ENCODE measurements around the gene DOC2A. TPM values are rescaled to one million over a fixed set of nuclear protein-coding genes. Genes with fewer than 3 reads are reported as not detected.

Gene DOC2A
- total RNA-seq, 1 donor from 2014 or later = not detected

DNA sequence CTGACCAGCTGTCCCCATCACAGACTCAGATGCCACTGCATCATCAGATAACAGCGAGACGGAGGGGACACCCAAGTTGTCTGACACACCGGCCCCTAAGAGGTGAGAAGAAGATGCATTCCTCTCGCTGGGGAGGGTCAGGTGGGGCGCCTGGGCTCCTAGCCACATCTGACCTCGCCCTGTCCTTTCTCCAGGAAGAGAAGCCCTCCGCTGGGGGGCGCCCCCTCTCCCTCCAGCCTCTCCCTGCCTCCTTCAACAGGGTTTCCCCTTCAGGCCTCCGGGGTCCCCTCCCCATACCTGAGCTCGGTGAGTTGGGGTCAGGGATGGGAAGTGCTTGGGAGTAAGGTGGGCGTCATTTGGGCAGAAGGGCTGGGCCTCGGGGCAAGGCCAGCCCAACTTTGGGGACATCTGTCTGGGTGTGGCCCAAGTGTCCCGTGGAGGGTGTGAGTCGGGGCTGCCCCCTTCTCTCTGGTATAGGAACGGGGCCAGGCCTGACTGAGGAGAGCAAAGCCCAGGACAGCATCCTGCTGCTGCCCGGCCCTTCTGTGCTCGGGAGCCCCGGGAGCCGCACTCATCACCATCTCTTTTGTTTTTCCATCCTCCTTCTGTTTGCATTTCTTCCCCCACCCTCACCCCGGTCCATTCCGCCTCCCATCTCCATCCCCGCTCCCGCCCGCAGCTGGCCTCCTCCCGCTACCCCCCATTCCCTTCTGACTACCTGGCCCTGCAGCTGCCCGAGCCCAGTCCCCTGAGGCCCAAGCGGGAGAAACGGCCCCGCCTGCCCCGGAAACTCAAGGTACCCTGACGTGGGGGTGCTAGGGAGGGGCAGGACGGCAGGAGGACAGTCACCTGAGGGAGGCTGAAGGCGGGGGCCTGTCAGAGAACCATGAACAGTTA, 9.8 kb downstream of the DOC2A start:
- TF ChIP-seq CTCF (IDR thresholded peaks at IDR 0.05; ENCODE audit: insufficient read depth, low read length, severe bottlenecking) = no peak
- peaks cover 9% of the 10 kb centered on the region for H3K36me3 ChIP-seq (ENCODE audit: control insufficient read depth, insufficient read depth, low read length)
- no peaks in the 10 kb centered on the region for H3K27me3 ChIP-seq (ENCODE audit: control insufficient read depth, insufficient read depth, low read length)
- H3K4me3 ChIP-seq (ENCODE audit: low read depth, low read length) = no peak overlapping the region
- no peak for FAIRE-seq
- no peak for DNase-seq (ENCODE audit: low read depth)

DNA sequence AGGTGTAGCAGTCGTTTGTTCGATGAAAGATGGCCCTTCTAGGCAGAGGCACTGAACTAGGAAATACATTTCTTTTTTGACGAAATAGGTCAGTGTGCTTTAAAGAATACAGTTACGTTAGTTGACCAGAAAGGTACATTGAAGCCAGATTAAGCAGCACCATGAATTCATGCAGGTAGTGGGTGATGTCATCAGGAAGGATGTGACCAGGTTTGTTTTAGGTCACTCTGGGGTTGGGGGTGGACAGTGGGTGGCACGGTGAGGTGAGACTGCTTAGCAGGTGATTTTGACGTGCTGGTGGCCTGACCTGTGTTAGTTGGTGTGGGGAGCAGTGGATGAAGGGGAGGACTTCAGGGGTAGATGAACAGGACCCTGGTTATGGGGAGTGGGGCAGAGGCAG, 11.2 kb downstream of the DOC2A start:
- no peak for FAIRE-seq
- Histone ChIP-seq H3K36me3 (ENCODE audit: control insufficient read depth, insufficient read depth, low read length) (peaks cover 9% of the 10 kb centered on the region), H3K27me3 (ENCODE audit: control insufficient read depth, insufficient read depth, low read length) (no peaks in the 10 kb centered on the region), H3K4me3 (ENCODE audit: low read depth, low read length) (no peak overlapping the region)
- no peak for TF ChIP-seq CTCF (IDR thresholded peaks at IDR 0.05; ENCODE audit: insufficient read depth, low read length, severe bottlenecking)
- no peak for DNase-seq (ENCODE audit: low read depth)

DNA sequence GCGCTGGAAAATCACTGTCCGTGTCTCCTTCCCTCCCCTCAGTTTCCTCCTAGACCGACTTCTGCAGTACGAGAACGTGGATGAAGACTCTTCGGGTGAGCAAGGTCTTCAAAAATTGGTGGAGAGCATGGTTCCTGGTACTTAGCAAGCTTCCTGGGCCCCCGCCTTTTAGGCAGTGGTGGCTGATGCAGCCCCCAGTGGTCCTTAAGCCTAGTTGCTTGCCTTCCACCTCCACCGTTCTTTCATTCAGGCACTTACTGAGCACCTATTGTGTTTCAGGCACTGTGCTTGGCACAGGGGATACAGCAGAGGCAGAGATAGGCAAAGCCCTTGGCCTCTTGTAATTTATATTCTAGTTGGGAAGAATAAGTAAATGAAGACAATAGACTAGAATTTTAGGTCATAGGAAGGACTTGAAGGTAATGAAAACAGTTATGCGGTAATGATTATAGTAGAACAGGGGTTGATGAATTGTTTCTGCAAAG, 14.0 kb downstream of the DOC2A start:
- Histone ChIP-seq H3K36me3 (ENCODE audit: control insufficient read depth, insufficient read depth, low read length) (peaks cover 14% of the 10 kb centered on the region), H3K27me3 (ENCODE audit: control insufficient read depth, insufficient read depth, low read length) (no peaks in the 10 kb centered on the region), H3K4me3 (ENCODE audit: low read depth, low read length) (peak overlapping the region; percentile 91)
- FAIRE-seq = no peak
- TF ChIP-seq CTCF (IDR thresholded peaks at IDR 0.05; ENCODE audit: insufficient read depth, low read length, severe bottlenecking) = no peak
- DNase-seq (ENCODE audit: low read depth) = no peak

DNA sequence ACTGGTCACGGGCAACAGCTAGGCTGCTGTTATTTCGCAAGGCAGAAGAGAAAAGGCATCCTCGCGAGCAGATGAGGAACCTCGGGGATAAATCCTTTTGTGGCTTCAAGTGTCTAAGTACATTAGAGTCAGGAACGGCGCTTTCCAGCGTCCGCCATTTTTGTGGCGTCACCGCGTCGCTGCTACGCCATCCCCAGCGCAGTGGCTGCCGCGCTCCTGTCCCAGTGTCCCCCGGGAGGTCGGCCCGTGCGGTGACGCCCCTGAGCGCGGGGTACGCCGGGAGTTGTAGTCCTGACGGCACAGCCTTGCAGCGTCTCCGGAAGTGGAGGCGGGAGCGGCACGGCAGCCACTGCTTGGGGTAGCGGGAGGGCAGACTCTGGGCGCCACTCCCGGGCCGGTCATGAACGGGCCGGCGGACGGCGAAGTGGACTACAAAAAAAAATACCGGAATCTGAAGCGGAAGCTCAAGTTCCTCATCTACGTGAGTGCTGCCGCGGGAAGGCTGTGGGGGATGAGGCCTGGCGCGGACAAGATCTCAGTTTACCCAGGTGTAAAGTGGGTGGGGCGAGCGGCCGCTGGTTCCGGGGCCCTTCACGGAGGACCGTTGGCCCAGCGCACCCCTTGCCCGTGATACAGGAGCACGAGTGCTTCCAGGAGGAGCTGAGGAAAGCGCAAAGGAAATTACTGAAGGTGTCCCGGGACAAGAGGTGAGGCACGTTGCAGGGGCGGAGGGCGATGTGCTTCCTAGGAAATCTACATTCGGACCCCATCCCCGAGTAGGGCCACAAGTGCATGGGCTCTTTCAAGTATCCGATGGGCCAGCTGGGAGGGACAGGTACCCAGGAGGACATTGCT, 14.7 kb downstream of the DOC2A start, which contains the start of gene INO80E:
Gene INO80E (plus strand): TSS at position 331 of the 855 bp plus-strand sequence. CDS start 70 bp downstream, at position 401.
- FAIRE-seq (no peak), DNase-seq (ENCODE audit: low read depth) (peak; percentile 89)
- Histone ChIP-seq H3K36me3 (ENCODE audit: control insufficient read depth, insufficient read depth, low read length) (peaks cover 16% of the 10 kb centered on the region), H3K4me3 (ENCODE audit: low read depth, low read length) (peak within 1 kb of the TSS; percentile 91), H3K27me3 (ENCODE audit: control insufficient read depth, insufficient read depth, low read length) (no peaks in the 10 kb centered on the region)
- TF ChIP-seq CTCF (IDR thresholded peaks at IDR 0.05; ENCODE audit: insufficient read depth, low read length, severe bottlenecking) = peak; percentile 1

- TF ChIP-seq CTCF (IDR thresholded peaks at IDR 0.05; ENCODE audit: insufficient read depth, low read length, severe bottlenecking) = no peak
- peak within 1 kb of the TSS; percentile 91 for H3K4me3 ChIP-seq (ENCODE audit: low read depth, low read length)
- peaks cover 11% of the 10 kb centered on the region for H3K36me3 ChIP-seq (ENCODE audit: control insufficient read depth, insufficient read depth, low read length)
- no peaks in the 10 kb centered on the region for H3K27me3 ChIP-seq (ENCODE audit: control insufficient read depth, insufficient read depth, low read length)
- no peak for FAIRE-seq
- peak; percentile 54 for DNase-seq (ENCODE audit: low read depth)
Measured at GRCh38 chr16:29995324-29995910, 15.4 kb downstream of the DOC2A start, which contains the start of gene HIRIP3. HIRIP3 (minus strand) TSS chr16:29995617; CDS start chr16:29995605, 12 bp downstream.
